Glomerular visceral epithelial cell (primary cell): Measurements from ENCODE around the gene ZNF263.

Source experiments
- DNase-seq: peaks from one replicate; pipeline ENCODE4 v3.0.0-alpha.2; 2016; ENCODE audit errors: extremely low spot score

ZNF263 gene

DNA sequence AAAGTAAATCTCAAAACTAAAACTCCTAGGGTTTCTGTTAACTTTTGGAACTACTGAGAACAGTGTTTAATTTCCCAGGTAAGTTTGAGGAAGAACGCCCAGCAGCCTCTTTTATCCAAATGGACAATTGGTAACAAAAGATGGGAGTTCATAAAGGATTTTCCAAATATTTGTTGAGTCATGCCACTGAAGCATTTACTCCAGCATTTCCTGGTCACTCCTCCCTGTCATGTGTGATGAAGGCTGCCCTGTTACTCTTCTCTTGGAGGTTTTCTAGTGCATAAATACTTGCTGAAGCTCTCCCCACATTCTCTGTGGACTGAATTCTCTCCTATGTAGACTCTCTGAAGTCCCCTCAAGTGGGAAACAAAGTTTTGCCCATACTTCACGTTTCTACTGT lies 38.5 kb downstream of the ZNF263 start:
- no peak for DNase-seq

DNA sequence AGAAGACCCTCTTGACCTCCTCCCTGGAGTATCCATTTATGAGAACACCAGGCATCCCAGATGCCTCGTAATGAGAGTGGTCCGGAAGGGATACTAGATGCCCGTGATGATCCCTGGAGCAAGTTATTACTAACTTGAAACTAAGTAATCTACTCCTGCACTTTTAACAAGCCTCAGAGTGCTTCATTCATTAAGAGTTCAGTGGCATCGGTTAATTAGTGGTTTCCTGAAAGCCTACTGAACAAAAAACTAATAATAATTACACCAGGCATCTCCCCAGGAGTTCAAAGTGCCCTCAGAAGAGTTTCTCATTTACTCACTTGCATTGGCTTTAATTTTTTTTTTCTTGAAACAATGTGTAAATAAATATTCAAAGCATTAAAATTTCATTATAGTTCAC lies 44.2 kb downstream of the ZNF263 start:
- no peak for DNase-seq

DNA sequence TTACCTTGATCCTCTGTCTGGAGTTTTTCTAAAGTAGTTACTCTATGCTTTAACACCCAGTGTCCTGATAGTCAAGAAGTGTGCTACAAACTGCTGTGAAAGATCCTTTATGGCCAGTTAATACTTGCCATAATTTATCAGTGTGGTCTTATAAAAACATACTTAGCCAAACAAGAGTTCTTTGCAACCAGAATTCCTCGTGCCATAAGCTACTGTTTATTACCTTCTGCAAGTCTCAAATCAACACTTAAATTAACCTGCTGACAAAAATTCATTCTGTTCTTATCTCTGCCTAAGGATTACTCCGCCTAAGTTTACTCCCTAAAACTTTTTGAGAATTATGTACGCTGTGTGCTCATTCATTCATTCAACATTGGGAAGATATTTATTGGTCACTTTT lies 44.8 kb downstream of the ZNF263 start:
- DNase-seq, result no peak

DNA sequence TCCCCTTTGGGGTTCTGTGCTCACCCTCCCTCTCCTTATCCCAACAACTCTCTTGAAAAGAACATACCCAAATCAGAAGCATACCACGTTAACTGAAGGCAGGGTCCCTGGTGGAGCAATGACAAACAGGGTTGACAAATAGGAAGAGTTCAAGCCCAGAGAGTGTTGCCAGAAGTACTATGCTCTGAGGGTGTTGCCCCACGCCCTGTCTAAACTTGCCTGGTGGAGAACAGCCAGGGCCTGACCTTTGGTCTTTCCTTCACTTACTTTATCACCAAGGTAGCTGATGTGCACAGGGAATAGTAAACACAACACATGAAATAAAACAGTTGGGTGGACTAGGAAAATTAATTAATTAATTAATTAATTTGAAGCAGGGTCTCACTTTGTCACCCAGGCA lies 45.4 kb downstream of the ZNF263 start:
- no peak for DNase-seq
